Aorta (tissue), 5 donors: Measurements from ENCODE around the gene GOLGA6L1. TPM values are rescaled to one million over a fixed set of nuclear protein-coding genes. Genes with fewer than 3 reads are reported as not detected.
"Not testable (repeated sequence)": the region's sequence is repeated elsewhere in the genome, so short reads cannot be mapped to it uniquely, and the experiment has no call there.

Experiments
- ATAC-seq: fragments of 200-7000 bp; cut with Tn5 transposase; one replicate; pipeline ENCODE4 v1.9.1; 2022; ENCODE audit warnings: moderate library complexity; ENCODE audit not compliant: low FRiP score
- DNase-seq, 2 donors: peaks; one replicate each; pipeline ENCODE4 v3.0.0-alpha.2; 2020
- H3K27ac ChIP-seq, 2 donors: one replicate each; pipeline ENCODE4 v1.5.1; 2013; ENCODE audit warnings: low read length in 2 of 2, mild to moderate bottlenecking in 2 of 2, moderate library complexity in 2 of 2, control low read depth in 1 of 2, inconsistent platforms in 1 of 2, low read depth in 1 of 2
- H3K27me3 ChIP-seq, 2 donors: one replicate each; pipeline ENCODE4 v1.6.1; 2013; ENCODE audit warnings: control low read depth in 1 of 2, low read length in 1 of 2, mild to moderate bottlenecking in 1 of 2, moderate library complexity in 1 of 2; ENCODE audit not compliant: insufficient read depth in 2 of 2, control insufficient read depth in 1 of 2
- H3K36me3 ChIP-seq, 2 donors: one replicate each; pipeline ENCODE4 v1.6.1; 2013; ENCODE audit warnings: control low read depth in 1 of 2, low read length in 1 of 2, mild to moderate bottlenecking in 1 of 2; ENCODE audit not compliant: insufficient read depth in 2 of 2, control insufficient read depth in 1 of 2
- H3K4me1 ChIP-seq, 2 donors: one replicate each; pipeline ENCODE4 v1.6.1; 2013; ENCODE audit warnings: low read length in 2 of 2, control low read depth in 1 of 2, mild to moderate bottlenecking in 1 of 2, moderate library complexity in 1 of 2; ENCODE audit not compliant: insufficient read depth in 2 of 2, control insufficient read depth in 1 of 2
- H3K4me3 ChIP-seq, 2 donors: one replicate each; pipeline ENCODE4 v1.5.1; 2013; ENCODE audit warnings: low read length in 2 of 2, control low read depth in 1 of 2, mild to moderate bottlenecking in 1 of 2
- H3K9me3 ChIP-seq: one replicate; pipeline ENCODE4 v1.6.1; 2013; ENCODE audit warnings: mild to moderate bottlenecking, low read length; ENCODE audit not compliant: control insufficient read depth
- WGBS, 2 donors: extraction: QIAGEN DNeasy Blood & Tissue Kit; methylation state at CpG; one replicate each; pipeline ENCODE4 v1.1.7; 2013; 5-methylcytosine and 5-hydroxymethylcytosine counted together
- intact Hi-C, 2 donors: fragments of 100-400 bp; cut with DNase I; formaldehyde crosslinking; loops; one replicate each; pipeline versions ENCODE4 v1.14.2 to v1.15.0; 2022
- long read RNA-seq, 2 donors: library from polyadenylated mRNA; unstranded; transcript quantifications; one replicate each; pipeline ENCODE4 v2.0.0, GENCODE V29; 2020 to 2021
- polyA plus RNA-seq, 2 donors: library from polyadenylated mRNA; stranded (reverse); fragments of 200-250 nt; gene quantifications; one replicate each; pipeline ENCODE4 v1.2.3, GENCODE V29; 2013
- total RNA-seq, 2 donors: library from RNA; stranded (reverse); fragmentation: NEBNext Ultra II Directional; extraction: Animal tissue kit (Norgen Biotek cat#: 25700); gene quantifications; one replicate each; pipeline ENCODE4 v1.2.1, GENCODE V29; 2021
- donor health status: healthy with polysubstance abuse.
- donor health status: Bipolar disorder and iron deficiency.
- donor health status: DM: no; HTN: no; CAD: no.
- donor health status: DM: no; HTN: no; CAD: no.
- donor health status: DM: yes; HTN: yes; CAD: no.

GOLGA6L1 gene, protein sequence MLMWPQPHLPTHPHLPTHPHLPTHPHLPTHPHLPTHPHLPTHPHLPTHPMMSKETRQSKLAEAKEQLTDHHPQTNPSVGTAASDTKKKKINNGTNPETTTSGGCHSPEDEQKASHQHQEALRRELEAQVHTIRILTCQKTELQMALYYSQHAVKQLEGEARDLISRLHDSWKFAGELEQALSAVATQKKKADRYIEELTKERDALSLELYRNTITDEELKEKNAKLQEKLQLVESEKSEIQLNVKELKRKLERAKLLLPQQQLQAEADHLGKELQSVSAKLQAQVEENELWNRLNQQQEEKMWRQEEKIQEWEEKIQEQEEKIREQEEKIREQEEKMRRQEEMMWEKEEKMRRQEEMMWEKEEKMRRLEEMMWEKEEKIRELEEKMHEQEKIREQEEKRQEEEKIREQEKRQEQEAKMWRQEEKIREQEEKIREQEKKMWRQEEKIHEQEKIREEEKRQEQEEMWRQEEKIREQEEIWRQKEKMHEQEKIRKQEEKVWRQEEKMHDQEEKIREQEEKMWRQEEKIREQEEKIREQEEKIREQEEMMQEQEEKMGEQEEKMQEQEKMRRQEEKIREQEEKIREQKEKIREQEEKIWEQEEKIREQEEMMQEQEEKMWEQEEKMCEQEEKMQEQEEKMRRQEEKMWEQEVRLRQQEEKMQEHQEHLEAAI
- total RNA-seq (not detected), polyA plus RNA-seq (not detected)
- long read RNA-seq, donor 1 = 0 reads
- long read RNA-seq, donor 2 = 0 reads

DNA sequence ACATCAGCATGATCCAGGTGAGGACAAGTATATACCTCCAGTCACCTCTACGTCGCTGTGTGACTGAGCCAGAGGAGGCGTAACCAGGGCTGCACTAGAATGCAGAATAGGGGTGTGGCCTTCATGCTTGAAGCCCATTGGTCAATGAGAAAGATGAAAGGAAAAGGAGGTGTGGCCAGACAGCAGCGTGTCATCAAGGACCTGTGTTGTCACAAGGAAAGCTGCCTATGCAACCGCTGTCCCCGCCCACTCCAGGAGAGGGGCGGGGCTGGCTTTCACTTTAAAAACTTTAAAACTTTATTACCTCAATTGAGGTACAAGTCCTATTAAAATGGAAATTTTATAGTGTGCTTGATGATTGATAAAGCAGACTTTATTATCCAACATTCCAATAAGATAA, at the start of gene GOLGA6L1:
GOLGA6L1 (minus strand) TSS at position 101 of the 400 bp plus-strand sequence; CDS start at position 10, 91 bp downstream.
- ATAC-seq, H3K27me3 ChIP-seq, DNase-seq, H3K4me3 ChIP-seq, H3K9me3 ChIP-seq, H3K4me1 ChIP-seq, intact Hi-C loops, H3K36me3 ChIP-seq, H3K27ac ChIP-seq: not testable (repeated sequence)
- WGBS, 2 donors = no CpG with 5 or more reads among the region's 7 CpGs

DNA sequence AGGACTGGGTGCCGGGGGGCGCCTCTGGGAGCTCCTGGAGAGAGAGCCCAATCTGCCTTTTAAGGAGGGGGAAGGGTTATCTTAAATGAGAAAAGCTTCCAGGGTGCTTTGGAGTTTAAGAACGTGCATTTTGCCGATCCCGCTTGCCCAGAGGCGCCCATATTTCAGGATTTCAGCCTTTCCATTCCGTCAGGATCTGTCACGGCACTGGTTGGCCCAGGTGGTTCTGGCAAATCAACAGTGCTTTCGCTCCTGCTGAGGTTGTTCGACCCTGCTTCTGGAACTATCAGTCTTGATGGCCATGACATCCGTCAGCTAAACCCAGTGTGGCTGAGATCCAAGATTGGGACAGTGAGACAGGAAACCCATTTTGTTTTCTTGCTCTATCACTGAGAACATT, 44.6 kb upstream of the GOLGA6L1 start:
- intact Hi-C loops, H3K27me3 ChIP-seq, H3K27ac ChIP-seq, H3K4me3 ChIP-seq, H3K36me3 ChIP-seq, H3K4me1 ChIP-seq, H3K9me3 ChIP-seq: not testable (repeated sequence)
- DNase-seq (peak in 1 of 2 donors; percentile 51), ATAC-seq (peak; percentile 2)
- WGBS, 2 donors = 84 to 90% methylated on average over 9 to 10 of the region's 11 CpGs

DNA sequence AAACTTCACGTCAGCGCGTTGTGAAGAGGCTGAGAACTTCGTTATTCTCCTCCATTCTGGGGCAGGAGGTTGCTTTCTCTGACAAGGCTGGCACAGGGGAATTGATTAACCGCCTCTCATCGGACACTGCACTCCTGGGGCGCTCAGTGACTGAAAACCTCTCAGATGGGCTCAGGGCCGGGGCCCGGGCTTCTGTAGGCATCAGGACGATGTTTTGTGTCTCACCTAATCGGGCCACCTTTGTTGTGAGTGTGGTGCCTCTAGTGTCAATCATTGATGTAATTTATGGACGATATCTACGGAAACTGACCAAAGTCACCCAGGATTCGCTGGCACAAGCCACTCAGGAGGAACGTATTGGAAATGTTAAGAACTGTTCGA, 43.9 kb upstream of the GOLGA6L1 start:
- H3K4me1 ChIP-seq, H3K36me3 ChIP-seq, H3K4me3 ChIP-seq, H3K27ac ChIP-seq, H3K9me3 ChIP-seq, intact Hi-C loops, H3K27me3 ChIP-seq, ATAC-seq: not testable (repeated sequence)
- peak in 1 of 2 donors; percentile 67 for DNase-seq
- 88 to 90% methylated on average over 15 to 16 of the region's 16 CpGs for WGBS, 2 donors

DNA sequence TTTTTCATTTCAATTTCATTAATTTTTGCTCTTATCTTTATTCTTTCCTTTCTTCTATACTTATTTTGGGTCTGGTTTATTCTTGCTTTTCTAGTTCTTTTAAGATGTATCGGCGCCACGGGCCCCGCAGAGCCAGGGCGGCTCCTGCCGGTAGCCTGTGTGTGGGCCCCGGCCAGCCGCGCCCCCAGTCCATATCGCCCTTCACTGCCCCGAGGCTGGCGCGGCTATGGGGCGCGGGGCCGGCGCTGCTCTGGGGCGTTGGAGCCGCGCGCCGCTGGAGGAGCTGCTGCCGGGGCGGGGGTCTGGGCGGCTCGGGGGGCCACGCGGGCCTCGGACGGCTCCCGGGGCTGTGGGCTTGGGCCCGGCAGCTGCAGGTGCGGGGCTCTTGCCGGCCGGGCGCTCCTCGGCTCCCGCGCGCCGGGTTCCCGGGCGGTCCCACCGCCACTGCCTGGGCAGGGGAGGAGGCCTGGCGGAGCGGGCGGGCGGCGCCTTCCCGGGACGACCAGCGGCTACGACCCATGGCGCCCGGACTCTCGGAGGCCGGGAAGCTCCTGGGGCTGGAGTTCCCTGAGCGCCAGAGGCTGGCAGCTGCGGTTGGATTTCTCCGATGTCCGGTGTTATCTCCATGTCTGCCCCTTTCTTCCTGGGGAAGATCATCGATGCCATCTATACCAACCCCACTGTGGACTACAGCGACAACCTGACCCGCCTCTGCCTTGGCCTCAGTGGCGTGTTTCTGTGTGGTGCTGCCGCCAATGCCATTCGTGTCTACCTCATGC, 43.3 kb upstream of the GOLGA6L1 start:
- peak overlapping the region in 1 of 2 donors; percentile 48 for H3K4me3 ChIP-seq
- ATAC-seq = peak; percentile 49

DNA sequence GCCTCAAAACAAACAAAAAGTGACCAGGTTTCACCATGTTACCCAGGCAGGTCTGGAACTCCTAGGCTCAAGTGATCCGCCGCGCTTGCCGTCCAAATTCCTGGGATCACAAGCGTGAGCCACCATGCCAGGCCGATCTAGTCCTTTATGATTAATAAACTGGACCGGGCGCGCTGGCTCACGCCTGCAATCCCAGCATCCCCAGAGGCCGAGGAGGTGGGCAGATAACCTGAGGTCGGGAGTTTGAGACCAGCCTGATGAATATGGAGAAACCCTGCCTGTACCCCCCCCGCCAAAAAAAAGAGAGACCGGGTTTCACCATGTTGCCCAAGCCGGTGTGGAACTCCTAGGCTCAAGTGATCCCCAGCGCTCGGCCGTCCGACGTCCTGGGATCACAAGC, 40.1 kb upstream of the GOLGA6L1 start:
- H3K27ac ChIP-seq, H3K27me3 ChIP-seq, H3K4me3 ChIP-seq, intact Hi-C loops, H3K36me3 ChIP-seq, H3K9me3 ChIP-seq, H3K4me1 ChIP-seq: not testable (repeated sequence)
- ATAC-seq = peak; percentile 49
- 90 to 93% methylated on average over 15 to 20 of the region's 20 CpGs for WGBS, 2 donors
- DNase-seq = peak; percentile 30 to 73

More for the DNA sequence above, 43.3 kb upstream of the GOLGA6L1 start:
- H3K9me3 ChIP-seq, H3K36me3 ChIP-seq, H3K27ac ChIP-seq, H3K27me3 ChIP-seq, H3K4me1 ChIP-seq, intact Hi-C loops: not testable (repeated sequence)
- peak; percentile 21 to 76 for DNase-seq
- WGBS, 2 donors = 13 to 18% methylated on average over 37 to 54 of the region's 67 CpGs

DNA sequence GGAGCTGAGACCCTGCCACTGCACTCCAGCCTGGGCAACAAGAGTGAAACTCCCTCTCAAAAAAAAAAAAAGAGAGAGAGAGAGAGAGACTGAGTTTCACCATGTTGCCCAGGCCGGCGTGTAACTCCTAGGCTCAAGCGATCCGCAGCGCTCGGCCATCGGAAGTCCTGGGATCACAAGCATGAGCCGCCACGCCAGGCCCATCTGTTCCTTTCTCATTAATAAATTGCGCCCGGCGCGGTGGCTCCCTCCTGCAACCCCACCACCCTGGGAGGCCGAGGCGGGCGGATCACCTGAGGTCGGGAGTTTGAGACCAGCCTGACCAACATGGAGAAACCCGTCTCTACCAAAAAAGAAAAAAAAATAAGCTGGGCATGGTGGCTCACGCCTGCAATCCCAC, 39.0 kb upstream of the GOLGA6L1 start:
- H3K9me3 ChIP-seq, H3K36me3 ChIP-seq, H3K27ac ChIP-seq, intact Hi-C loops, ATAC-seq, H3K27me3 ChIP-seq, H3K4me1 ChIP-seq, H3K4me3 ChIP-seq: not testable (repeated sequence)
- WGBS, 2 donors = 98% methylated on average over 18 of the region's 19 CpGs; no CpG with 5 or more reads in 1 of the 2 donors
- DNase-seq = peak in 1 of 2 donors; percentile 62

DNA sequence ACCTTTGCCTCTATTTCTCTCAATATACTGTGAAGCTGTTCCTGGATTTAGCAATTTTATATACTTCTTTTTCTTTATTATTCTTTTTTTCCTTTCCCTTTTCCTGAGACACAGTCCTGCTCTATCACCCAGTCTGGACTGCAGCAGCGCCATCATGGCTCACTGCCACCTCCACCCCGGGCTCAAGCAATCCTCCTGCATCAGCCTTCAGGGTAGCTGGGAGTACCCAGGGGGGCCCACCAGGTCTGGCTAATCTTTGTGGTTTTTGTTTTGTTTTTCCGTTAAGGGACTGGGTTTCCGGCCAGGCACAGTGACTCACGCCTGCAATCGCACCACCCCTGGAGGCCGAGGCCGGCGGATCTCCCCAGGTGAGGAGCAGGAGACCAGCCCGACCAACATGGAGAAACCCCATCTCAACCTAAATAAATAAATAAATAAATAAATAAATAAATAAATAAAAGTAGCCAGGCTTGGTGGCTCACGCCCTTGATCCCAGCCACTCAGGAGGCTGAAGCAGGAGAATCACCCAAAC, 38.1 kb upstream of the GOLGA6L1 start:
- H3K4me3 ChIP-seq, H3K36me3 ChIP-seq, H3K9me3 ChIP-seq, H3K27ac ChIP-seq, H3K27me3 ChIP-seq, ATAC-seq, intact Hi-C loops, DNase-seq, H3K4me1 ChIP-seq: not testable (repeated sequence)
- 49 to 63% methylated on average over 4 to 6 of the region's 11 CpGs for WGBS, 2 donors

DNA sequence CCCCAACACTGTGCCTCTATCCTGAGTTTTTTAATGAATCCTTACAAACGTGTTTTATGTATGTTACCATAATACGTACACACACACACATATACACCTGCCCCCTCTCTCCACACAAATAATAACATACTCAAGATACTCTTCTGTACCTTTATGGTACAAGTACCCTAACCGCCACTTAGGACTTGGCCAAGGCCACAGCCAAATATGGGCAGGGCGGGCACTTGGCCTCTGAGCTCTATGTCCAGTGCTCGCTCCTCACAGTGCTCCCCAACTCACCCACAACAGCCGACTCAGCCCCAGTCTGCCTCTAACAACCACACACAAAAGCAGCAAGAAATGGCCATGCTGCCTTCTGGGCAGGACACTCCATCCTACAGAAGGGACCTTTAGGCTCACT, 3.8 kb downstream of the GOLGA6L1 start:
- H3K36me3 ChIP-seq, H3K4me1 ChIP-seq, H3K27ac ChIP-seq, intact Hi-C loops, ATAC-seq, DNase-seq, H3K4me3 ChIP-seq, H3K27me3 ChIP-seq, H3K9me3 ChIP-seq: not testable (repeated sequence)
- WGBS, 2 donors = 93 to 94% methylated on average over 2 to 3 of the region's 6 CpGs
